CD1c-positive myeloid dendritic cell (primary cell): Measurements from ENCODE around the gene LRRC2.
"Not testable (repeated sequence)": the region's sequence is repeated elsewhere in the genome, so short reads cannot be mapped to it uniquely, and the experiment has no call there.

Source experiments
- DNase-seq: peaks from one replicate; pipeline ENCODE4 v3.0.0-alpha.2; 2016; ENCODE audit errors: extremely low spot score

Gene LRRC2

GRCh38 chr3:46566040-46566641 is at the start of gene LRRC2:
LRRC2 (minus strand) TSS chr3:46566302; CDS start chr3:46551591, 14,711 bp downstream.
- peak; percentile 9 for DNase-seq

- no peak for DNase-seq
These were observed 49.1 kb upstream of the LRRC2 start for GRCh38 chr3:46615050-46615775.

- DNase-seq, result no peak
These were observed 48.3 kb upstream of the LRRC2 start for GRCh38 chr3:46614431-46614830.

- DNase-seq, result no peak
These were observed 47.4 kb upstream of the LRRC2 start for GRCh38 chr3:46613313-46614005.

- DNase-seq, result no peak
These were observed 46.2 kb upstream of the LRRC2 start, which contains the start of gene FAM240A for GRCh38 chr3:46612324-46612723. FAM240A (plus strand) TSS chr3:46612525; CDS start chr3:46612684, 159 bp downstream.

- DNase-seq, result no peak
These were observed 44.0 kb upstream of the LRRC2 start for GRCh38 chr3:46609944-46610722.

- DNase-seq, result peak; percentile 15
These were observed 43.2 kb upstream of the LRRC2 start for GRCh38 chr3:46609212-46609721.

- no peak for DNase-seq
These were observed 41.5 kb upstream of the LRRC2 start for GRCh38 chr3:46607603-46608028.

- no peak for DNase-seq
These were observed 38.0 kb upstream of the LRRC2 start for GRCh38 chr3:46604127-46604526.

- DNase-seq, result no peak
These were observed 37.4 kb upstream of the LRRC2 start for GRCh38 chr3:46603446-46604046.

- DNase-seq, result no peak
These were observed 33.5 kb upstream of the LRRC2 start for GRCh38 chr3:46599590-46599989.

GRCh38 chr3:46595819-46596314 is 29.8 kb upstream of the LRRC2 start:
- DNase-seq, result no peak

GRCh38 chr3:46594723-46595122 is 28.6 kb upstream of the LRRC2 start:
- DNase-seq, result no peak

- no peak for DNase-seq
These were observed 27.9 kb upstream of the LRRC2 start for GRCh38 chr3:46593979-46594378.

GRCh38 chr3:46593274-46593862 is 27.3 kb upstream of the LRRC2 start:
- DNase-seq, result no peak

- DNase-seq, result not testable (repeated sequence)
These were observed 21.2 kb upstream of the LRRC2 start for GRCh38 chr3:46587268-46587667.

GRCh38 chr3:46586738-46587246 is 20.7 kb upstream of the LRRC2 start:
- DNase-seq, result no peak

- DNase-seq, result no peak
These were observed 19.9 kb upstream of the LRRC2 start for GRCh38 chr3:46585799-46586693.
